Lower leg skin (tissue), 3 donors: ENCODE results near the gene CDH23.

ENCODE experiments used
- POLR2A ChIP-seq, 2 donors: fragments of 450-650 bp; IDR thresholded peaks; one replicate each; pipeline ENCODE4 v1.6.1; 2016 to 2017; ENCODE audit warnings: antibody characterized with exemption in 2 of 2, mild to moderate bottlenecking in 1 of 2, moderate library complexity in 1 of 2
- TF ChIP-seq, protein P1 (sequence below), 3 donors: fragments of 450-650 bp; IDR thresholded peaks; one replicate each; pipeline ENCODE4 v1.5.1; 2016; ENCODE audit warnings: antibody characterized with exemption in 3 of 3, mild to moderate bottlenecking in 3 of 3, moderate library complexity in 2 of 3

DNA sequence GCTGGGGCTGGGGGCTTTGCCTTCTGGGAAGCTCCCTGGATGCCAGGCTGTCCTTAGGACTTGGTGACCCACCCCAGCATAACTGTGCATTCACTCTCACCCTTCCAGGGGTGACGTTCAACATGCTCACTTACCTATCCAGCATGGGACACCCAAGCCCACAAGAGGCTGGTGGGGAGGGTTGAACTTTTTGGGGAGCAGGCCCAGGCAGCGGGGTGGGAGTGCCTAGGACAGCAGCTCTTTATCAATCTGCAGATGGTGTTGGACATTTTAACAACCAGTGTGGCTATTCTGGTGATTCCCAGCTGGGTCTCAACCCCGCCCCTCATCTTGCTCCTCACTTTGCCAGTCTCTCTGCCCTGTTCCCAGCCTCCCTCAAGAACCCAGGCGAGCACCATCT, 86.4 kb downstream of the CDH23 start:
- TF ChIP-seq, protein P1, sequence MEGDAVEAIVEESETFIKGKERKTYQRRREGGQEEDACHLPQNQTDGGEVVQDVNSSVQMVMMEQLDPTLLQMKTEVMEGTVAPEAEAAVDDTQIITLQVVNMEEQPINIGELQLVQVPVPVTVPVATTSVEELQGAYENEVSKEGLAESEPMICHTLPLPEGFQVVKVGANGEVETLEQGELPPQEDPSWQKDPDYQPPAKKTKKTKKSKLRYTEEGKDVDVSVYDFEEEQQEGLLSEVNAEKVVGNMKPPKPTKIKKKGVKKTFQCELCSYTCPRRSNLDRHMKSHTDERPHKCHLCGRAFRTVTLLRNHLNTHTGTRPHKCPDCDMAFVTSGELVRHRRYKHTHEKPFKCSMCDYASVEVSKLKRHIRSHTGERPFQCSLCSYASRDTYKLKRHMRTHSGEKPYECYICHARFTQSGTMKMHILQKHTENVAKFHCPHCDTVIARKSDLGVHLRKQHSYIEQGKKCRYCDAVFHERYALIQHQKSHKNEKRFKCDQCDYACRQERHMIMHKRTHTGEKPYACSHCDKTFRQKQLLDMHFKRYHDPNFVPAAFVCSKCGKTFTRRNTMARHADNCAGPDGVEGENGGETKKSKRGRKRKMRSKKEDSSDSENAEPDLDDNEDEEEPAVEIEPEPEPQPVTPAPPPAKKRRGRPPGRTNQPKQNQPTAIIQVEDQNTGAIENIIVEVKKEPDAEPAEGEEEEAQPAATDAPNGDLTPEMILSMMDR (IDR thresholded peaks at IDR 0.05), result no peak
- TF ChIP-seq POLR2A (IDR thresholded peaks at IDR 0.05), result no peak
